B cell (primary cell): ENCODE measurements around the gene TKFC.

Source experiments
- EZH2 ChIP-seq: IDR thresholded peaks from 2 replicates; pipeline ENCODE4 v1.6.1; 2012; ENCODE audit warnings: borderline replicate concordance, low read depth, mild to moderate bottlenecking, moderate library complexity, low read length; ENCODE audit not compliant: insufficient read depth, poor library complexity, severe bottlenecking
- TF ChIP-seq, protein P1 (sequence below): fragments of 200-600 bp; IDR thresholded peaks from one replicate; pipeline ENCODE4 v1.8.0; 2022; ENCODE audit warnings: antibody characterized with exemption, mild to moderate bottlenecking

DNA sequence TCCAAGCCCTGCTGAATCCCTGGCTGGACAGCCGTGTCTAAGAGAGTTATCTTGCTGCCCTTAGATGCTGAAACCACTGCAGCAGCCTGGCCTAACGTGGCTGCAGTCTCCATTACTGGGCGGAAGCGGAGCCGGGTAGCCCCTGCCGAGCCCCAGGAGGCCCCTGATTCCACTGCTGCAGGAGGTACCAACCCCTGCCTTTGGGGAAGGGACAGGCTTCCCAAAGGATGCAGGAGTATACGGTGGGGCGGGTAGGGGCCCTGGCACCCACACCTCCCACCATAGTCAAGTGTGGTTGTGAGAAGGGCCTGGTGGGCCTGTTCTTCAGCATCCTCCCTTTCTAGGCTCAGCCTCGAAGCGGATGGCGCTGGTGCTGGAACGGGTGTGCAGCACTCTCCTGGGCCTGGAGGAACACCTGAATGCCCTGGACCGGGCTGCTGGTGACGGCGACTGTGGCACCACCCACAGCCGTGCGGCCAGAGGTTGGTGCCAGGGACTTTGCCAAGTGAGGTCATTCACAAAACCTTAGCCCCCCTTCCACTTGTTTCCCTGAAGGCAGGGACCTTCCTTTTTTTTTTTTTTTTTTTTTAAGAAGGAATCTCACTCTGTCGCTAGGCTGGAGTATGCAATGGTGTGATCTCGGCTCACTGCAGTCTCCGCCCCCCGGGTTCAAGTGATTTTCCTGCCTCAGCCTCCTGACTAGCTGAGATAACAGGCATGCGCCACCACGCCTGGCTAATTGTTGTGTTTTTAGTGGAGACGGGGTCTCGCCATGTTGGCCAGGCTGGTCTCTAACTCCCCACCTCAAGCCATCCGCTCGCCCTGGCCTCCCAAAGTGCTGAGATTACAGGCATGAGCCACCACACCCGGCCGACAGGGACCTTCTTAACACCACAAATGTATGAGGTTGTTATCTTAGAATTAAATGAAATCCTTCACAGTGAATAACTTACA, 11.0 kb downstream of the TKFC start:
- TF ChIP-seq, protein P1, sequence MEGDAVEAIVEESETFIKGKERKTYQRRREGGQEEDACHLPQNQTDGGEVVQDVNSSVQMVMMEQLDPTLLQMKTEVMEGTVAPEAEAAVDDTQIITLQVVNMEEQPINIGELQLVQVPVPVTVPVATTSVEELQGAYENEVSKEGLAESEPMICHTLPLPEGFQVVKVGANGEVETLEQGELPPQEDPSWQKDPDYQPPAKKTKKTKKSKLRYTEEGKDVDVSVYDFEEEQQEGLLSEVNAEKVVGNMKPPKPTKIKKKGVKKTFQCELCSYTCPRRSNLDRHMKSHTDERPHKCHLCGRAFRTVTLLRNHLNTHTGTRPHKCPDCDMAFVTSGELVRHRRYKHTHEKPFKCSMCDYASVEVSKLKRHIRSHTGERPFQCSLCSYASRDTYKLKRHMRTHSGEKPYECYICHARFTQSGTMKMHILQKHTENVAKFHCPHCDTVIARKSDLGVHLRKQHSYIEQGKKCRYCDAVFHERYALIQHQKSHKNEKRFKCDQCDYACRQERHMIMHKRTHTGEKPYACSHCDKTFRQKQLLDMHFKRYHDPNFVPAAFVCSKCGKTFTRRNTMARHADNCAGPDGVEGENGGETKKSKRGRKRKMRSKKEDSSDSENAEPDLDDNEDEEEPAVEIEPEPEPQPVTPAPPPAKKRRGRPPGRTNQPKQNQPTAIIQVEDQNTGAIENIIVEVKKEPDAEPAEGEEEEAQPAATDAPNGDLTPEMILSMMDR = no peak
- TF ChIP-seq EZH2 = no peak
